Endodermal cell (in vitro differentiated cells): ENCODE measurements around the gene ADGRB2. TPM values are rescaled to one million over a fixed set of nuclear protein-coding genes. Genes with fewer than 3 reads are reported as not detected.

ENCODE experiments used
- DNase-seq: peaks from one replicate; pipeline ENCODE4 v3.0.0-alpha.2; 2017
- H3K27ac ChIP-seq: 2 replicates; pipeline ENCODE4 v1.5.1; 2013; ENCODE audit warnings: mild to moderate bottlenecking, low read depth, low read length, moderate library complexity
- H3K27me3 ChIP-seq: 2 replicates; pipeline ENCODE4 v1.6.1; 2013; ENCODE audit warnings: mild to moderate bottlenecking, low read length, moderate library complexity; ENCODE audit not compliant: insufficient read depth, control insufficient read depth, poor library complexity, severe bottlenecking
- H3K36me3 ChIP-seq: 2 replicates; pipeline ENCODE4 v1.7.0; 2013; ENCODE audit warnings: mild to moderate bottlenecking, low read length, moderate library complexity; ENCODE audit not compliant: control insufficient read depth, insufficient read depth
- H3K4me1 ChIP-seq: one replicate; pipeline ENCODE4 v1.7.0; 2013; ENCODE audit warnings: low read length; ENCODE audit not compliant: control insufficient read depth, insufficient read depth
- H3K4me3 ChIP-seq: 2 replicates; pipeline ENCODE4 v1.5.1; 2013; ENCODE audit warnings: mild to moderate bottlenecking, low read length, moderate library complexity
- H3K9ac ChIP-seq: 2 replicates; pipeline ENCODE4 v1.6.1; 2013; ENCODE audit warnings: mild to moderate bottlenecking, low read length, moderate library complexity; ENCODE audit not compliant: poor library complexity, severe bottlenecking; ENCODE audit errors: extremely low read depth
- H3K9me3 ChIP-seq: 2 replicates; pipeline ENCODE4 v1.6.1; 2013; ENCODE audit warnings: mild to moderate bottlenecking, low read length, moderate library complexity; ENCODE audit not compliant: control insufficient read depth
- H3K27ac Mint-ChIP-seq: 2 replicates; pipeline ENCODE4 v1.8.0; 2020; ENCODE audit warnings: mixed read lengths
- H3K27me3 Mint-ChIP-seq: 2 replicates; pipeline ENCODE4 v1.8.0; 2021; ENCODE audit warnings: mild to moderate bottlenecking, mixed read lengths; ENCODE audit not compliant: insufficient read depth
- H3K36me3 Mint-ChIP-seq: 2 replicates; pipeline ENCODE4 v1.8.0; 2020; ENCODE audit warnings: low read depth, mixed read lengths
- H3K4me1 Mint-ChIP-seq: 2 replicates; pipeline ENCODE4 v1.8.0; 2020; ENCODE audit warnings: mixed read lengths
- H3K4me3 Mint-ChIP-seq: 2 replicates; pipeline ENCODE4 v1.8.0; 2020; ENCODE audit warnings: mild to moderate bottlenecking, moderate library complexity, mixed read lengths
- H3K9me3 Mint-ChIP-seq: 2 replicates; pipeline ENCODE4 v1.8.0; 2020; ENCODE audit warnings: mild to moderate bottlenecking, mixed read lengths
- CTCF ChIP-seq: fragments of 200-600 bp; sonication (generic); conservative IDR thresholded peaks from 2 replicates; pipeline ENCODE4 v1.5.0; 2021; ENCODE audit warnings: antibody characterized with exemption, mild to moderate bottlenecking
- WGBS, 2 experiments: methylation state at CpG; one replicate each; pipeline versions ENCODE4 v1.1.5 to v1.1.7; 2013; ENCODE audit warnings: missing lambda C conversion rate in 2 of 2, mixed read lengths in 1 of 2; ENCODE audit not compliant: insufficient coverage in 1 of 2, insufficient read length in 1 of 2; 5-methylcytosine and 5-hydroxymethylcytosine counted together
- total RNA-seq, 2 donors: library from RNA; stranded (reverse); fragmentation: NEBNext Ultra II Directional in 1 of 2; extraction: Animal tissue kit (Norgen Biotek cat#: 25700) in 1 of 2; gene quantifications; 2 replicates in 1 of 2; 3 replicates in 1 of 2; pipeline ENCODE4 v1.2.1, GENCODE V29; 2021

ADGRB2 gene
- total RNA-seq, 2 donors from 2014 or later: 13.1 to 22.7 TPM

GRCh38 chr1:31799196-31799894 lies 35.2 kb upstream of the ADGRB2 start:
- Histone ChIP-seq H3K9ac (no peak overlapping the region), H3K27ac (no peak overlapping the region), H3K4me3 (no peak overlapping the region), H3K4me1 (peaks cover 9% of the 10 kb centered on the region), H3K9me3 (no peaks in the 10 kb centered on the region), H3K27me3 (no peaks in the 10 kb centered on the region), H3K36me3 (no peaks in the 10 kb centered on the region)
- H3K9me3 Mint-ChIP-seq: no peaks in the 10 kb centered on the region
- H3K4me1 Mint-ChIP-seq: no peaks in the 10 kb centered on the region
- DNase-seq: peak; percentile 57
- H3K36me3 Mint-ChIP-seq: no peaks in the 10 kb centered on the region
- H3K4me3 Mint-ChIP-seq: no peak overlapping the region
- H3K27ac Mint-ChIP-seq: no peak overlapping the region
- H3K27me3 Mint-ChIP-seq: peaks cover 2% of the 10 kb centered on the region
- no peak for TF ChIP-seq CTCF
- WGBS, 2 experiments: 95 to 100% methylated on average over 3 to 9 of the region's 9 CpGs

- H3K9ac ChIP-seq: no peak overlapping the region
Measured at GRCh38 chr1:31798433-31799195, 34.5 kb upstream of the ADGRB2 start.

GRCh38 chr1:31798086-31798432 lies 33.9 kb upstream of the ADGRB2 start:
- no peaks in the 10 kb centered on the region for H3K9me3 Mint-ChIP-seq
- H3K27me3 Mint-ChIP-seq: peaks cover 2% of the 10 kb centered on the region
- DNase-seq: no peak
- H3K27ac ChIP-seq: no peak overlapping the region
- H3K27ac Mint-ChIP-seq: no peak overlapping the region
- no peaks in the 10 kb centered on the region for H3K36me3 Mint-ChIP-seq
- no peaks in the 10 kb centered on the region for H3K4me1 Mint-ChIP-seq
- H3K4me3 Mint-ChIP-seq: no peak overlapping the region
- H3K27me3 ChIP-seq: no peaks in the 10 kb centered on the region
- peaks cover 9% of the 10 kb centered on the region for H3K4me1 ChIP-seq
- TF ChIP-seq CTCF: no peak
- no peaks in the 10 kb centered on the region for H3K36me3 ChIP-seq
- H3K9me3 ChIP-seq: no peaks in the 10 kb centered on the region
- H3K9ac ChIP-seq: no peak overlapping the region
- 76 to 79% methylated on average over 3 to 8 of the region's 8 CpGs for WGBS, 2 experiments
- H3K4me3 ChIP-seq: no peak overlapping the region

More at GRCh38 chr1:31798433-31799195, 34.5 kb upstream of the ADGRB2 start:
- Histone ChIP-seq H3K36me3 (no peaks in the 10 kb centered on the region), H3K9me3 (no peaks in the 10 kb centered on the region), H3K4me3 (no peak overlapping the region), H3K4me1 (peaks cover 9% of the 10 kb centered on the region), H3K27ac (no peak overlapping the region), H3K27me3 (no peaks in the 10 kb centered on the region)
- 74 to 77% methylated on average over 11 to 17 of the region's 17 CpGs for WGBS, 2 experiments
- DNase-seq: no peak
- Mint-ChIP-seq H3K9me3 (no peaks in the 10 kb centered on the region), H3K4me3 (no peak overlapping the region), H3K36me3 (no peaks in the 10 kb centered on the region), H3K4me1 (no peaks in the 10 kb centered on the region), H3K27me3 (peaks cover 2% of the 10 kb centered on the region), H3K27ac (no peak overlapping the region)
- no peak for TF ChIP-seq CTCF
